Endodermal cell (in vitro differentiated cells): ENCODE results near the gene PRR36. TPM values are rescaled to one million over a fixed set of nuclear protein-coding genes. Genes with fewer than 3 reads are reported as not detected.

Source experiments
- DNase-seq: peaks from one replicate; pipeline ENCODE4 v3.0.0-alpha.2; 2017
- H3K27ac ChIP-seq: 2 replicates; pipeline ENCODE4 v1.5.1; 2013; ENCODE audit warnings: mild to moderate bottlenecking, low read depth, low read length, moderate library complexity
- H3K27me3 ChIP-seq: 2 replicates; pipeline ENCODE4 v1.6.1; 2013; ENCODE audit warnings: mild to moderate bottlenecking, low read length, moderate library complexity; ENCODE audit not compliant: insufficient read depth, control insufficient read depth, poor library complexity, severe bottlenecking
- H3K36me3 ChIP-seq: 2 replicates; pipeline ENCODE4 v1.7.0; 2013; ENCODE audit warnings: mild to moderate bottlenecking, low read length, moderate library complexity; ENCODE audit not compliant: control insufficient read depth, insufficient read depth
- H3K4me1 ChIP-seq: one replicate; pipeline ENCODE4 v1.7.0; 2013; ENCODE audit warnings: low read length; ENCODE audit not compliant: control insufficient read depth, insufficient read depth
- H3K4me3 ChIP-seq: 2 replicates; pipeline ENCODE4 v1.5.1; 2013; ENCODE audit warnings: mild to moderate bottlenecking, low read length, moderate library complexity
- H3K9ac ChIP-seq: 2 replicates; pipeline ENCODE4 v1.6.1; 2013; ENCODE audit warnings: mild to moderate bottlenecking, low read length, moderate library complexity; ENCODE audit not compliant: poor library complexity, severe bottlenecking; ENCODE audit errors: extremely low read depth
- H3K9me3 ChIP-seq: 2 replicates; pipeline ENCODE4 v1.6.1; 2013; ENCODE audit warnings: mild to moderate bottlenecking, low read length, moderate library complexity; ENCODE audit not compliant: control insufficient read depth
- H3K27ac Mint-ChIP-seq: 2 replicates; pipeline ENCODE4 v1.8.0; 2020; ENCODE audit warnings: mixed read lengths
- H3K27me3 Mint-ChIP-seq: 2 replicates; pipeline ENCODE4 v1.8.0; 2021; ENCODE audit warnings: mild to moderate bottlenecking, mixed read lengths; ENCODE audit not compliant: insufficient read depth
- H3K36me3 Mint-ChIP-seq: 2 replicates; pipeline ENCODE4 v1.8.0; 2020; ENCODE audit warnings: low read depth, mixed read lengths
- H3K4me1 Mint-ChIP-seq: 2 replicates; pipeline ENCODE4 v1.8.0; 2020; ENCODE audit warnings: mixed read lengths
- H3K4me3 Mint-ChIP-seq: 2 replicates; pipeline ENCODE4 v1.8.0; 2020; ENCODE audit warnings: mild to moderate bottlenecking, moderate library complexity, mixed read lengths
- H3K9me3 Mint-ChIP-seq: 2 replicates; pipeline ENCODE4 v1.8.0; 2020; ENCODE audit warnings: mild to moderate bottlenecking, mixed read lengths
- WGBS, 2 experiments: methylation state at CpG; one replicate each; pipeline versions ENCODE4 v1.1.5 to v1.1.7; 2013; ENCODE audit warnings: missing lambda C conversion rate in 2 of 2, mixed read lengths in 1 of 2; ENCODE audit not compliant: insufficient coverage in 1 of 2, insufficient read length in 1 of 2; 5-methylcytosine and 5-hydroxymethylcytosine counted together
- total RNA-seq, 2 donors: library from RNA; stranded (reverse); fragmentation: NEBNext Ultra II Directional in 1 of 2; extraction: Animal tissue kit (Norgen Biotek cat#: 25700) in 1 of 2; gene quantifications; 2 replicates in 1 of 2; 3 replicates in 1 of 2; pipeline ENCODE4 v1.2.1, GENCODE V29; 2021
- TF ChIP-seq, protein P1 (sequence below): fragments of 200-600 bp; sonication (generic); conservative IDR thresholded peaks from 2 replicates; pipeline ENCODE4 v1.5.0; 2021; ENCODE audit warnings: antibody characterized with exemption, mild to moderate bottlenecking

The PRR36 gene
- total RNA-seq, 2 donors from 2014 or later, result 9.5 to 20.2 TPM

DNA sequence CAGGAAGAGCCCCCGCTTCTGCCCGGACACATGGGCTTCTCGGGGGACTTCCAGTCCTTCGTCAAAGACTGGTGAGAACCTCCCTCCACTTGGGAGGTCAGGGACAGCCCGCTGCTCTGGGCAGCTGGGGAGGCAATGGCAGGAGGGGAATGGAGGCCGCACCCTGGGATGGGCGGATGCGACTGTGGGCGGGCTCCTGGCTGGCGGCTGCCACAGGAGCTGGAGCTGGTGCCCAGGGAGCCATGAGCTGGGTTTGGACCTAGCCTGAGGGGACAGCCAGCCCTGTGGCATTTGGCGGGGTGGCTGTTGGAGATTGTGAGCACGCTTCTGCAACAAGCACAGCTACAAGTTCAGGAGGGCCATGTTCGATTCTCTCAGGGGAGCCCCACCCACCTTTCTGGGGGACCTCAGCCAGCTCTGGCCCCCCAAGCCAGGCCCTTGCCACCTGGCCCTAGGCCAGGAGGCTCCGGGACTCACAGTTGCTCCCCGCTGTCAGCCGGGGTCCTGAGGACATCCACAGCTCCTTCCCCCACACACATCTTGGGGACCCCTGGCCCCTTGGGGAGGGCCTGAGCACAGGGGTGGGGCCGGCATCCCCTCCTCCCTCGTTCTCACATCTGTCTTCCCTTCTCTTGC lies 37.4 kb upstream of the PRR36 start:
- no peaks in the 10 kb centered on the region for H3K4me1 Mint-ChIP-seq
- Histone ChIP-seq H3K9me3 (no peaks in the 10 kb centered on the region), H3K27me3 (peaks cover 20% of the 10 kb centered on the region), H3K36me3 (peaks cover 22% of the 10 kb centered on the region), H3K27ac (no peak overlapping the region), H3K4me3 (no peak overlapping the region), H3K9ac (no peak overlapping the region), H3K4me1 (no peaks in the 10 kb centered on the region)
- no peak overlapping the region for H3K4me3 Mint-ChIP-seq
- no peak overlapping the region for H3K27ac Mint-ChIP-seq
- H3K9me3 Mint-ChIP-seq, result no peaks in the 10 kb centered on the region
- H3K27me3 Mint-ChIP-seq, result peaks cover 24% of the 10 kb centered on the region
- WGBS, 2 experiments, result 97% methylated on average over 13 to 18 of the region's 18 CpGs
- DNase-seq, result no peak
- H3K36me3 Mint-ChIP-seq, result peaks cover 17% of the 10 kb centered on the region
- TF ChIP-seq, protein P1, sequence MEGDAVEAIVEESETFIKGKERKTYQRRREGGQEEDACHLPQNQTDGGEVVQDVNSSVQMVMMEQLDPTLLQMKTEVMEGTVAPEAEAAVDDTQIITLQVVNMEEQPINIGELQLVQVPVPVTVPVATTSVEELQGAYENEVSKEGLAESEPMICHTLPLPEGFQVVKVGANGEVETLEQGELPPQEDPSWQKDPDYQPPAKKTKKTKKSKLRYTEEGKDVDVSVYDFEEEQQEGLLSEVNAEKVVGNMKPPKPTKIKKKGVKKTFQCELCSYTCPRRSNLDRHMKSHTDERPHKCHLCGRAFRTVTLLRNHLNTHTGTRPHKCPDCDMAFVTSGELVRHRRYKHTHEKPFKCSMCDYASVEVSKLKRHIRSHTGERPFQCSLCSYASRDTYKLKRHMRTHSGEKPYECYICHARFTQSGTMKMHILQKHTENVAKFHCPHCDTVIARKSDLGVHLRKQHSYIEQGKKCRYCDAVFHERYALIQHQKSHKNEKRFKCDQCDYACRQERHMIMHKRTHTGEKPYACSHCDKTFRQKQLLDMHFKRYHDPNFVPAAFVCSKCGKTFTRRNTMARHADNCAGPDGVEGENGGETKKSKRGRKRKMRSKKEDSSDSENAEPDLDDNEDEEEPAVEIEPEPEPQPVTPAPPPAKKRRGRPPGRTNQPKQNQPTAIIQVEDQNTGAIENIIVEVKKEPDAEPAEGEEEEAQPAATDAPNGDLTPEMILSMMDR, result no peak

- Histone ChIP-seq H3K9me3 (no peaks in the 10 kb centered on the region), H3K36me3 (peaks cover 30% of the 10 kb centered on the region), H3K27me3 (peaks cover 10% of the 10 kb centered on the region), H3K27ac (no peak overlapping the region), H3K9ac (no peak overlapping the region), H3K4me3 (no peak overlapping the region), H3K4me1 (no peaks in the 10 kb centered on the region)
- peaks cover 20% of the 10 kb centered on the region for H3K36me3 Mint-ChIP-seq
- H3K27ac Mint-ChIP-seq, result no peak overlapping the region
- H3K27me3 Mint-ChIP-seq, result peaks cover 15% of the 10 kb centered on the region
- H3K4me3 Mint-ChIP-seq, result no peak overlapping the region
- DNase-seq, result no peak
- WGBS, 2 experiments, result 96 to 97% methylated on average over 35 to 54 of the region's 54 CpGs
- TF ChIP-seq, protein P1, result no peak
- H3K9me3 Mint-ChIP-seq, result no peaks in the 10 kb centered on the region
- peaks cover 2% of the 10 kb centered on the region for H3K4me1 Mint-ChIP-seq
Measured at GRCh38 chr19:7910321-7911161, 36.4 kb upstream of the PRR36 start.

- peaks cover 6% of the 10 kb centered on the region for H3K27me3 Mint-ChIP-seq
- Histone ChIP-seq H3K27me3 (peaks cover under 1% of the 10 kb centered on the region), H3K9ac (no peak overlapping the region)
Measured at GRCh38 chr19:7909471-7910067, 35.4 kb upstream of the PRR36 start.

More at GRCh38 chr19:7909471-7910067, 35.4 kb upstream of the PRR36 start:
- Mint-ChIP-seq H3K4me3 (no peak overlapping the region), H3K4me1 (peaks cover 9% of the 10 kb centered on the region), H3K27ac (no peak overlapping the region), H3K36me3 (peaks cover 21% of the 10 kb centered on the region), H3K9me3 (no peaks in the 10 kb centered on the region)
- no peaks in the 10 kb centered on the region for H3K4me1 ChIP-seq
- no peak overlapping the region for H3K4me3 ChIP-seq
- no peak for DNase-seq
- no peaks in the 10 kb centered on the region for H3K9me3 ChIP-seq
- peaks cover 30% of the 10 kb centered on the region for H3K36me3 ChIP-seq
- no peak overlapping the region for H3K27ac ChIP-seq
- 80 to 96% methylated on average over 1 to 21 of the region's 21 CpGs for WGBS, 2 experiments
- TF ChIP-seq, protein P1, result no peak
